CD4-positive, alpha-beta T cell treated with Interleukin-17A for 1 hour (primary cell): Measurements from ENCODE around the gene NOP9.
A peak's percentile ranks its signal among the peaks of the same experiment; 100 is the strongest.

ENCODE experiments used
- DNase-seq: peaks from one replicate; pipeline ENCODE4 v3.0.0-alpha.2; 2020

Gene NOP9

DNA sequence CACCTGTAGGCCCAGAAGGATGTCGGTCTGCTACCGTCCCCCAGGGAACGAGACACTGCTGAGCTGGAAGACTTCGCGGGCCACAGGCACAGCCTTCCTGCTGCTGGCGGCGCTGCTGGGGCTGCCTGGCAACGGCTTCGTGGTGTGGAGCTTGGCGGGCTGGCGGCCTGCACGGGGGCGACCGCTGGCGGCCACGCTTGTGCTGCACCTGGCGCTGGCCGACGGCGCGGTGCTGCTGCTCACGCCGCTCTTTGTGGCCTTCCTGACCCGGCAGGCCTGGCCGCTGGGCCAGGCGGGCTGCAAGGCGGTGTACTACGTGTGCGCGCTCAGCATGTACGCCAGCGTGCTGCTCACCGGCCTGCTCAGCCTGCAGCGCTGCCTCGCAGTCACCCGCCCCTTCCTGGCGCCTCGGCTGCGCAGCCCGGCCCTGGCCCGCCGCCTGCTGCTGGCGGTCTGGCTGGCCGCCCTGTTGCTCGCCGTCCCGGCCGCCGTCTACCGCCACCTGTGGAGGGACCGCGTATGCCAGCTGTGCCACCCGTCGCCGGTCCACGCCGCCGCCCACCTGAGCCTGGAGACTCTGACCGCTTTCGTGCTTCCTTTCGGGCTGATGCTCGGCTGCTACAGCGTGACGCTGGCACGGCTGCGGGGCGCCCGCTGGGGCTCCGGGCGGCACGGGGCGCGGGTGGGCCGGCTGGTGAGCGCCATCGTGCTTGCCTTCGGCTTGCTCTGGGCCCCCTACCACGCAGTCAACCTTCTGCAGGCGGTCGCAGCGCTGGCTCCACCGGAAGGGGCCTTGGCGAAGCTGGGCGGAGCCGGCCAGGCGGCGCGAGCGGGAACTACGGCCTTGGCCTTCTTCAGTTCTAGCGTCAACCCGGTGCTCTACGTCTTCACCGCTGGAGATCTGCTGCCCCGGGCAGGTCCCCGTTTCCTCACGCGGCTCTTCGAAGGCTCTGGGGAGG is 11.3 kb downstream of the NOP9 start, which contains the start of gene LTB4R:
LTB4R (plus strand) TSS at position 857 of the 959 bp plus-strand sequence. CDS start 4,150 bp downstream, outside the sequence.
- peak; percentile 79 for DNase-seq

- no peak for DNase-seq
Measured at GRCh38 chr14:24311837-24312615, 12.4 kb downstream of the NOP9 start.

GRCh38 chr14:24312736-24313507 is 13.3 kb downstream of the NOP9 start:
- DNase-seq, result peak; percentile 69

DNA sequence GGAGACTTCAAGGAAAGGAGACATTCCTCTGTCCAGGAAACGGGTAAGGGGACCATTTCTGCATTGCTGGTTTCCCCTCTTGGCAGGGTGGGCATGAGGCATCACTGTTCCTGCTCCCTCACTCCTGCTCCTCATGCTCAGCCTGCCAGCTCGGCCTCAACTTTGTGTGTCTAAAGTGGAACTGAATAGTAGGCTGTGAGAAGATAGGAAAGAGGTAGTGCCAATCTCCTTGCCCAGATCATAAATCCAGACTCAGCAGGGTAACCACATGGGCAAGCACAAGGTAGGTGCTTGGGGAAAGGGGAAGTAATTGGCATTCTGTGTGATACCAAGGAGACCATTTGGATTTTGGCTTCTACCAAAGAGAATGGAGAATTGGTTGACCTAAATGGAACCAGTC is 14.3 kb downstream of the NOP9 start:
- no peak for DNase-seq

- no peak for DNase-seq
Measured at GRCh38 chr14:24314377-24315193, 14.9 kb downstream of the NOP9 start.

DNA sequence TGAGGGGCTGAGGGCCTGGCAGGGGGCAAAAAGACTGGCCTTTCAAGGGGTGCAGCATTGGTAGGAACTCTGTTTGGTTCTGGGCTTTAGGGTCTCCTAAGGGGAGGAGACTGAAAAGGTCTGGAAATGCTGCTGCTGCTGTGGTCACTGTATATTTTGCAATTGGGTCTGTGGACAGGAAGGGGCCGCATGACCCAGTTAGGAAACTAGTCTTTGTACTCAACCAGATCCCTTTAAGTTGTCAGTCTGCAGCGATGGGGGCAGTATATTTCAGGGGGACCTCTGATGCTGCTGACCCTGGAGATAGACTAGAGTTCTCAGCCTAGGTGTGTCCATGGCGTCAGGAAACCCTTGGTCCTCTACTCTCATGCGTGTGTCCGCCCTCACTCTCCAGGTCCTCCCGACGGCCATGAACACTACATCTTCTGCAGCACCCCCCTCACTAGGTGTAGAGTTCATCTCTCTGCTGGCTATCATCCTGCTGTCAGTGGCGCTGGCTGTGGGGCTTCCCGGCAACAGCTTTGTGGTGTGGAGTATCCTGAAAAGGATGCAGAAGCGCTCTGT is 15.7 kb downstream of the NOP9 start:
- DNase-seq, result no peak

- DNase-seq, result no peak
Measured at GRCh38 chr14:24315807-24316596, 16.4 kb downstream of the NOP9 start.

GRCh38 chr14:24316597-24316950 is 16.9 kb downstream of the NOP9 start:
- no peak for DNase-seq

DNA sequence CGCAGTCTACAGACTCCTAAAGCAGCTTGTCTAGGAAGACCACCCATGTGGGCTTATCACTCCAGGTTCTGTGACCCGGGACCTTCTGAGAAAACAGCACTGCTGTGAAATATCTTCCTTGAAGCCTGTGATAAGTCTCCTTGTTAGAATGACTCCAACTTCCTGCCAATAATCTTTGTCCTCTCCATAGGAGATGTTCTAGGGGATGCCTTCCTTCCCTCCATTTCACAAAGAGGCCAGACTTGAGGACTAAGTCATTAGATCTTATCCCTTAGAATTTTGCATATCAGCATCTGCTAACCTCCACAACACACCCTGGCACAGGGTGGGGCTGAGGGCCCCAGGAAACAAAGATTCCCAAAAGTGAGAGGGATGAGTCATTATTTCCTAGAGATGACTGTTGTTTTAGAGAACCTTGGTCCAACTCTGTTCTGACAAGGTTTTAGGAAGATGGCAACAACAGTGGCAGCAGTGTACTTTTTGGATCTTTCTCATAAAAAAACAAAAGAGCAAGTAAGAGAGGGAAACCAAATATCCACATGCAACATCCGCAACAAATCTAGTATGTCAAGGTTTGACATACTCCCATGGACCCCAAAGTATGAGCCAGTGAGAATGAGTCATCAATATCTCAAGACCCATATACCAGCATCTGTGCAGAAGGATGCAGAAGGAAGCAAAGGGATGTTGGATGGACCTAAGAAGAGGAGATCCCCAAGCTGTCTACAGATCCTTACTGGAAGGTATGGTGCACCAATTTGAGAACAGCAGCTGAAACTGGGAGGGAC is 17.7 kb downstream of the NOP9 start:
- no peak for DNase-seq

- DNase-seq, result no peak
Measured at GRCh38 chr14:24321212-24321975, 21.7 kb downstream of the NOP9 start.

DNA sequence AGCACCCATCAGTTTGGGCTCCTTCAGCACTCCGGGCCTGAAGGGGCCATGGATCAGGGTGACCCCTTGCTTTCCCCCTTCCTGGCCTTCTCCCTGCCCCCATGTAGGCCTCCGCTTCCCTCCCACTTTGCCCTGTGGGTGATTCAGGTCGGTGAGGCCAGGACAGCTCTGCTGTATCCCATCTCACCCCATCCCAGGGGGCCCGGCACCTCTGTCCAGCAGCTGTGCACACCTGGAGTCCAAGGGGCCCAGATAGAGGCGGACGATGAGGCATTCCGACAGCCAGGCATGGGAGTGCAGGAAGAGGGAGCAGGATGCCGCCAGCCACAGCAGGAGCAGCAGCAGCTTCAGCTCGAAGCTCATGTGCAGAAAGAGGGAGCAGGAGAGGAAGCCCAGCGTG is 23.0 kb downstream of the NOP9 start:
- no peak for DNase-seq

GRCh38 chr14:24323341-24323740 is 23.7 kb downstream of the NOP9 start:
- DNase-seq, result no peak

GRCh38 chr14:24324024-24324423 is 24.4 kb downstream of the NOP9 start:
- DNase-seq, result no peak

- no peak for DNase-seq
Measured at GRCh38 chr14:24325041-24325530, 25.4 kb downstream of the NOP9 start.

- DNase-seq, result no peak
Measured at GRCh38 chr14:24325963-24326362, 26.3 kb downstream of the NOP9 start.

GRCh38 chr14:24327303-24327702 is 27.7 kb downstream of the NOP9 start:
- DNase-seq, result no peak

GRCh38 chr14:24327914-24328313 is 28.3 kb downstream of the NOP9 start:
- DNase-seq, result peak; percentile 39

GRCh38 chr14:24329073-24329663 is 29.5 kb downstream of the NOP9 start:
- DNase-seq, result no peak

DNA sequence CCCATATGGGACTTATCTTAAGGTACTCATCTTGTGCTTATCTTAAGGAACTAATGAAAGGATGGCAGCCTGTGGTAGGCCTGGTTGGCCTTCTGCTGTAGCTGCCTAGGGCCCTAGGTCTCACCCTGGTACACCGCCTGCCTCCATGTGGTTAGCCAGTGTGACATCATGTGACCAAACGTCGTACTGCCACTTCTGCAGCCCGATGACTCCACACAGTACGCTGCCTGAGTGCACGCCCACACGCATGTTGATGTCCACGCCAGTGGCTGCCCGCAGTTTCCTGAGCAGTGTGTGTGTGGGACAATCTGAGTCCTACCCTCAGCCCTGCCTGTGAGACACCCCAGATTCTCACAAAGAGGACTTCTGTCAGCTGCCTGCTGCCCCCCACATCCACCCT is 30.1 kb downstream of the NOP9 start:
- peak; percentile 82 for DNase-seq
